ENCODE data around the gene KIF1A. TPM values are rescaled to one million over a fixed set of nuclear protein-coding genes. Genes with fewer than 3 reads are reported as not detected.
A peak's percentile ranks its signal among the peaks of the same experiment; 100 is the strongest.

Gene KIF1A
- total RNA-seq, 1 donor from 2014 or later: 48.9 TPM

DNA sequence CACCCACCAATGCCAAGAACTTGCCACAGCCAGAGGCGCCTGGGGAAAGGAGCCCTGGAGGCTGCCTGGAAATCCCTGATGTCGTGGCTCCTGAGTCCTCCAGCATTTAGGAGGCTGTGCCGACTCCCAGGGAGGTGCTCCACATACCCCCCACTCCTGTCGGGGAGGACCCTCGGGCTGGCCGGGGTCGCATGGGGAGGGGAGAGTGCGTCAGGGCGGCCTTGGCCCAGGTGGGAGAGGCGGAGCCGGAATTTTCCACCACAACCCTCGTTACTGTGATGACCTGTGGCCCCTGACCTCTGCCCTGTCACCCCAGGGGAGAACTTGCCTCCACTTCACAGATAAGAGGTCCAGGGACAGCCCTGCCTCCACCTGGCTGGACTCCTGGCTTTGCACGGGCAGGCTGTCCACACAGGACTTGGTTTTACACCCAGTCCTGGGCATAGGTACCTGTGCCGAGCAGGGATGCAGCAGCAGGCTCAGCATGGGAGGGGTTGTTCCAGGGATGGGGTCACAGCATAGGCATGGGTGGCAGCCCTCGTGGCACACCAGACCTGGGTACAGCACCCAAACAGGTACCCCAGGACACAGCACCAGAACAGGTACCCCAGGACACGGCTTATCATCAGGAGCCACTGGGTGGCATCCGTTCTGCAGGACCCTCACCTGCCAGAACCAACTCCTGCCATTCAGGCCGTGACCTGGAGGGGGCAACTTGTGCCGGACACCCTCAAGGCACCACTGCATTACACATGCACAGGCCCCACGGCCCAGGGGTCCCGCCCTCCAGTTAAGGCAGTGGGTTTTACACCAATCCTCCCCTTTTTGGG is 36.3 kb upstream of the KIF1A start:
- no peak overlapping the region for H3K27ac Mint-ChIP-seq
- H3K4me3 Mint-ChIP-seq: no peak overlapping the region
- H3K4me1 Mint-ChIP-seq: peaks cover under 1% of the 10 kb centered on the region
- no peaks in the 10 kb centered on the region for H3K36me3 Mint-ChIP-seq
- DNase-seq (ENCODE audit: low spot score in 2 of 2, unreplicated experiment in 2 of 2): no peak
- peaks cover 3% of the 10 kb centered on the region for H3K27me3 Mint-ChIP-seq (ENCODE audit: low read depth)
- peaks cover 9% of the 10 kb centered on the region for H3K9me3 Mint-ChIP-seq
- TF ChIP-seq, protein P1, sequence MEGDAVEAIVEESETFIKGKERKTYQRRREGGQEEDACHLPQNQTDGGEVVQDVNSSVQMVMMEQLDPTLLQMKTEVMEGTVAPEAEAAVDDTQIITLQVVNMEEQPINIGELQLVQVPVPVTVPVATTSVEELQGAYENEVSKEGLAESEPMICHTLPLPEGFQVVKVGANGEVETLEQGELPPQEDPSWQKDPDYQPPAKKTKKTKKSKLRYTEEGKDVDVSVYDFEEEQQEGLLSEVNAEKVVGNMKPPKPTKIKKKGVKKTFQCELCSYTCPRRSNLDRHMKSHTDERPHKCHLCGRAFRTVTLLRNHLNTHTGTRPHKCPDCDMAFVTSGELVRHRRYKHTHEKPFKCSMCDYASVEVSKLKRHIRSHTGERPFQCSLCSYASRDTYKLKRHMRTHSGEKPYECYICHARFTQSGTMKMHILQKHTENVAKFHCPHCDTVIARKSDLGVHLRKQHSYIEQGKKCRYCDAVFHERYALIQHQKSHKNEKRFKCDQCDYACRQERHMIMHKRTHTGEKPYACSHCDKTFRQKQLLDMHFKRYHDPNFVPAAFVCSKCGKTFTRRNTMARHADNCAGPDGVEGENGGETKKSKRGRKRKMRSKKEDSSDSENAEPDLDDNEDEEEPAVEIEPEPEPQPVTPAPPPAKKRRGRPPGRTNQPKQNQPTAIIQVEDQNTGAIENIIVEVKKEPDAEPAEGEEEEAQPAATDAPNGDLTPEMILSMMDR (IDR thresholded peaks at IDR 0.05; ENCODE audit: unreplicated experiment): peak; percentile 32

GRCh38 chr2:240855670-240856069 is 35.7 kb upstream of the KIF1A start:
- H3K27me3 Mint-ChIP-seq (ENCODE audit: low read depth): peaks cover 3% of the 10 kb centered on the region
- no peak overlapping the region for H3K4me3 Mint-ChIP-seq
- H3K9me3 Mint-ChIP-seq: peaks cover 9% of the 10 kb centered on the region
- TF ChIP-seq, protein P1 (IDR thresholded peaks at IDR 0.05; ENCODE audit: unreplicated experiment): no peak
- DNase-seq (ENCODE audit: low spot score in 2 of 2, unreplicated experiment in 2 of 2): no peak
- no peaks in the 10 kb centered on the region for H3K4me1 Mint-ChIP-seq
- H3K36me3 Mint-ChIP-seq: no peaks in the 10 kb centered on the region
- H3K27ac Mint-ChIP-seq: no peak overlapping the region

GRCh38 chr2:240852671-240853314 is 32.8 kb upstream of the KIF1A start:
- Mint-ChIP-seq H3K36me3 (no peaks in the 10 kb centered on the region), H3K4me1 (no peaks in the 10 kb centered on the region), H3K27me3 (ENCODE audit: low read depth) (peaks cover under 1% of the 10 kb centered on the region), H3K9me3 (peaks cover 9% of the 10 kb centered on the region), H3K4me3 (no peak overlapping the region), H3K27ac (no peak overlapping the region)
- TF ChIP-seq, protein P1 (IDR thresholded peaks at IDR 0.05; ENCODE audit: unreplicated experiment): no peak
- DNase-seq (ENCODE audit: low spot score in 2 of 2, unreplicated experiment in 2 of 2): no peak

- Mint-ChIP-seq H3K36me3 (no peaks in the 10 kb centered on the region), H3K4me1 (no peaks in the 10 kb centered on the region), H3K27me3 (ENCODE audit: low read depth) (peaks cover 11% of the 10 kb centered on the region), H3K27ac (no peak overlapping the region), H3K4me3 (no peak overlapping the region), H3K9me3 (peaks cover 9% of the 10 kb centered on the region)
- peak; percentile 66 to 91 for DNase-seq (ENCODE audit: low spot score in 2 of 2, unreplicated experiment in 2 of 2)
- TF ChIP-seq, protein P1 (IDR thresholded peaks at IDR 0.05; ENCODE audit: unreplicated experiment): peak; percentile 95
Measured at GRCh38 chr2:240851078-240851991, 31.3 kb upstream of the KIF1A start.

DNA sequence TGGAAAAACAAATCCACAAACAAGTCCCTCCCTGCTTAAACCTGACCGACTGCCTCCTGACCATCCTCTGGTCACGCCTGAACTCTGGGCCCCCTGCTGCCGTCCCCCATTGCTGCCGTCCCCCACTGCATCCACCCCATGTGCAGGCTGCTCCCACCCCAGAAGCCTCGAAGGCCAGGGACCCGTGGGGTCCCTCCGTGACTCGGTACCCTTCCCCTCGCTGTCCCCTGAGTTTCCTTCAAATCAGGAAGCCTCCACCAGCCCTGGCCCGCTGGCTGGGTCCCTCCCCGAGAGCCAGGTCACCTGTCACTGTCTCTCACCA is 30.7 kb upstream of the KIF1A start:
- Mint-ChIP-seq H3K36me3 (no peaks in the 10 kb centered on the region), H3K4me1 (no peaks in the 10 kb centered on the region)
- no peak for DNase-seq (ENCODE audit: low spot score in 2 of 2, unreplicated experiment in 2 of 2)

More for the DNA sequence above, 30.7 kb upstream of the KIF1A start:
- H3K4me3 Mint-ChIP-seq: no peak overlapping the region
- peaks cover 9% of the 10 kb centered on the region for H3K9me3 Mint-ChIP-seq
- no peak overlapping the region for H3K27ac Mint-ChIP-seq
- TF ChIP-seq, protein P1 (IDR thresholded peaks at IDR 0.05; ENCODE audit: unreplicated experiment): no peak
- H3K27me3 Mint-ChIP-seq (ENCODE audit: low read depth): peaks cover 13% of the 10 kb centered on the region

Data from mesothelial cell of epicardium (in vitro differentiated cells).